DND-41 (cell line): ENCODE results near the gene ARVCF.

Experiments
- EZH2 ChIP-seq: IDR thresholded peaks from 3 replicates; pipeline ENCODE4 v1.6.1; 2012; ENCODE audit warnings: borderline replicate concordance, low read depth, mild to moderate bottlenecking, moderate library complexity, low read length, inconsistent platforms; ENCODE audit not compliant: severe bottlenecking
- TF ChIP-seq, protein P1 (sequence below): IDR thresholded peaks from 2 replicates; pipeline ENCODE4 v1.5.1; 2012; ENCODE audit warnings: borderline replicate concordance, low read length, moderate library complexity, mild to moderate bottlenecking; ENCODE audit not compliant: poor library complexity, severe bottlenecking; ENCODE audit errors: extremely low read depth

GRCh38 chr22:19958083-19959042 lies 58.3 kb downstream of the ARVCF start:
- TF ChIP-seq EZH2, result no peak
- TF ChIP-seq, protein P1, sequence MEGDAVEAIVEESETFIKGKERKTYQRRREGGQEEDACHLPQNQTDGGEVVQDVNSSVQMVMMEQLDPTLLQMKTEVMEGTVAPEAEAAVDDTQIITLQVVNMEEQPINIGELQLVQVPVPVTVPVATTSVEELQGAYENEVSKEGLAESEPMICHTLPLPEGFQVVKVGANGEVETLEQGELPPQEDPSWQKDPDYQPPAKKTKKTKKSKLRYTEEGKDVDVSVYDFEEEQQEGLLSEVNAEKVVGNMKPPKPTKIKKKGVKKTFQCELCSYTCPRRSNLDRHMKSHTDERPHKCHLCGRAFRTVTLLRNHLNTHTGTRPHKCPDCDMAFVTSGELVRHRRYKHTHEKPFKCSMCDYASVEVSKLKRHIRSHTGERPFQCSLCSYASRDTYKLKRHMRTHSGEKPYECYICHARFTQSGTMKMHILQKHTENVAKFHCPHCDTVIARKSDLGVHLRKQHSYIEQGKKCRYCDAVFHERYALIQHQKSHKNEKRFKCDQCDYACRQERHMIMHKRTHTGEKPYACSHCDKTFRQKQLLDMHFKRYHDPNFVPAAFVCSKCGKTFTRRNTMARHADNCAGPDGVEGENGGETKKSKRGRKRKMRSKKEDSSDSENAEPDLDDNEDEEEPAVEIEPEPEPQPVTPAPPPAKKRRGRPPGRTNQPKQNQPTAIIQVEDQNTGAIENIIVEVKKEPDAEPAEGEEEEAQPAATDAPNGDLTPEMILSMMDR, result no peak
